ENCODE measurements around the gene DPM2. TPM values are rescaled to one million over a fixed set of nuclear protein-coding genes. Genes with fewer than 3 reads are reported as not detected.

Gene DPM2
- total RNA-seq, 1 donor from 2014 or later: 9.1 TPM

DNA sequence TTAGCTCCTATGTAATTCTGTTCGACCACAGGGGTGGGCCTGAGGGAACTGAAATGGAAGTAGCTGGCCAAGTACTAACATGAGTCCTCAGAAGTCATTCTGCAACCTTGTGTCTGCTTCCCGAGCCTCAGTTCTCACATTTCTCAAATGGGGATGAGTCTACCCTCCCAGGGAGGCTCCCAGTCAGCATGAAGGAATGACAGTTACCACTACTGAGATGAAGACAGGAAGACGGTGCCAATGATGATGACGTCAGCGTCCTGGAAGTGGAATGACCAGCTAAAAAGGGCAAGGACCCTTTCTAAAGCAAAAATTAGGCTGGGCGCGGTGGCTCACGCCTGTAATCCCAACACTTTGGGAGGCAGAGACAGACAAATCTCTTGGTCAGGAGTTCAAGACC, 13.9 kb downstream of the DPM2 start:
- peaks cover 46% of the 10 kb centered on the region for H3K27me3 ChIP-seq
- H3K4me1 Mint-ChIP-seq: peaks cover 8% of the 10 kb centered on the region
- H3K27me3 Mint-ChIP-seq (ENCODE audit: insufficient read depth, low read depth): peaks cover 38% of the 10 kb centered on the region
- DNase-seq (ENCODE audit: low spot score): no peak
- H3F3A ChIP-seq (ENCODE audit: low read depth): peaks cover 31% of the 10 kb centered on the region
- no peak overlapping the region for H3K27ac Mint-ChIP-seq
- no peaks in the 10 kb centered on the region for H3K9me3 ChIP-seq (ENCODE audit: low read depth)
- H3K9ac ChIP-seq: no peak overlapping the region
- H3K4me1 ChIP-seq: peaks cover 15% of the 10 kb centered on the region
- no peak overlapping the region for H3K4me2 ChIP-seq
- no peak overlapping the region for H3K4me3 Mint-ChIP-seq
- no peak overlapping the region for H3K27ac ChIP-seq
- no peaks in the 10 kb centered on the region for H3K36me3 Mint-ChIP-seq
- H3K4me3 ChIP-seq: no peak overlapping the region
- peaks cover 17% of the 10 kb centered on the region for H4K20me1 ChIP-seq (ENCODE audit: low read depth)
- H3K36me3 ChIP-seq: no peaks in the 10 kb centered on the region
- H2AFZ ChIP-seq (replicated peaks): no peak overlapping the region
- no peaks in the 10 kb centered on the region for H3K9me3 Mint-ChIP-seq
- no peaks in the 10 kb centered on the region for H3K79me2 ChIP-seq (ENCODE audit: low read depth)
- TF ChIP-seq, protein P1, sequence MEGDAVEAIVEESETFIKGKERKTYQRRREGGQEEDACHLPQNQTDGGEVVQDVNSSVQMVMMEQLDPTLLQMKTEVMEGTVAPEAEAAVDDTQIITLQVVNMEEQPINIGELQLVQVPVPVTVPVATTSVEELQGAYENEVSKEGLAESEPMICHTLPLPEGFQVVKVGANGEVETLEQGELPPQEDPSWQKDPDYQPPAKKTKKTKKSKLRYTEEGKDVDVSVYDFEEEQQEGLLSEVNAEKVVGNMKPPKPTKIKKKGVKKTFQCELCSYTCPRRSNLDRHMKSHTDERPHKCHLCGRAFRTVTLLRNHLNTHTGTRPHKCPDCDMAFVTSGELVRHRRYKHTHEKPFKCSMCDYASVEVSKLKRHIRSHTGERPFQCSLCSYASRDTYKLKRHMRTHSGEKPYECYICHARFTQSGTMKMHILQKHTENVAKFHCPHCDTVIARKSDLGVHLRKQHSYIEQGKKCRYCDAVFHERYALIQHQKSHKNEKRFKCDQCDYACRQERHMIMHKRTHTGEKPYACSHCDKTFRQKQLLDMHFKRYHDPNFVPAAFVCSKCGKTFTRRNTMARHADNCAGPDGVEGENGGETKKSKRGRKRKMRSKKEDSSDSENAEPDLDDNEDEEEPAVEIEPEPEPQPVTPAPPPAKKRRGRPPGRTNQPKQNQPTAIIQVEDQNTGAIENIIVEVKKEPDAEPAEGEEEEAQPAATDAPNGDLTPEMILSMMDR (IDR thresholded peaks at IDR 0.05): no peak
- TF ChIP-seq EZH2 (IDR thresholded peaks at IDR 0.05): no peak
- TF ChIP-seq EZH2phosphoT487 (IDR thresholded peaks at IDR 0.05): no peak

DNA sequence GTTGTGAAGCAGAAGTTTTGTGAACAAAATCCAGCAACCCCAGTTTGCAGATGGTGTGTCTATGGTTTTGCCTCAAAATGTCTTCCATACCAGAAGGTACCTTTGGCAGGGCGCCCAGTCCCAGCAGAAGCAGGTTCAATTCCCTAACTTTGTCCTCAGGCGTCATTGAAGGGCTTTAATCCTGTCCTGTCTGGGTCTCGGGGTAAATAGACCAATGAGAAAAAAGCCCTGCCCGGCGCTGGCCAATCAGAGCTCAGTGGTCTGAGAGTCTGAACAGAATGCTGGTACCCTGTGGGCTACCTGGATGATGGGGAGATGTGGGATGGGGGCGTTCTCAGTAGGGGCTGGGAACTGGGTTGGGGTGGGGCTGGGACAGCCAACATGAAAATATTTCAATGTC, 14.6 kb downstream of the DPM2 start:
- Mint-ChIP-seq H3K4me1 (peaks cover 11% of the 10 kb centered on the region), H3K27me3 (ENCODE audit: insufficient read depth, low read depth) (peaks cover 33% of the 10 kb centered on the region), H3K27ac (no peak overlapping the region), H3K36me3 (no peaks in the 10 kb centered on the region), H3K4me3 (no peak overlapping the region), H3K9me3 (no peaks in the 10 kb centered on the region)
- no peak for TF ChIP-seq EZH2 (IDR thresholded peaks at IDR 0.05)
- TF ChIP-seq EZH2phosphoT487 (IDR thresholded peaks at IDR 0.05): no peak
- TF ChIP-seq, protein P1 (IDR thresholded peaks at IDR 0.05): no peak
- peaks cover 26% of the 10 kb centered on the region for H3F3A ChIP-seq (ENCODE audit: low read depth)
- H3K27me3 ChIP-seq: peaks cover 39% of the 10 kb centered on the region
- H3K4me2 ChIP-seq: no peak overlapping the region
- H3K36me3 ChIP-seq: no peaks in the 10 kb centered on the region
- peaks cover 13% of the 10 kb centered on the region for H3K4me1 ChIP-seq
- H2AFZ ChIP-seq (replicated peaks): no peak overlapping the region
- H3K9me3 ChIP-seq (ENCODE audit: low read depth): no peaks in the 10 kb centered on the region
- H4K20me1 ChIP-seq (ENCODE audit: low read depth): peaks cover 10% of the 10 kb centered on the region
- no peak overlapping the region for H3K27ac ChIP-seq
- H3K9ac ChIP-seq: no peak overlapping the region
- DNase-seq (ENCODE audit: low spot score): peak; percentile 49
- H3K79me2 ChIP-seq (ENCODE audit: low read depth): no peaks in the 10 kb centered on the region
- H3K4me3 ChIP-seq: no peak overlapping the region

DNA sequence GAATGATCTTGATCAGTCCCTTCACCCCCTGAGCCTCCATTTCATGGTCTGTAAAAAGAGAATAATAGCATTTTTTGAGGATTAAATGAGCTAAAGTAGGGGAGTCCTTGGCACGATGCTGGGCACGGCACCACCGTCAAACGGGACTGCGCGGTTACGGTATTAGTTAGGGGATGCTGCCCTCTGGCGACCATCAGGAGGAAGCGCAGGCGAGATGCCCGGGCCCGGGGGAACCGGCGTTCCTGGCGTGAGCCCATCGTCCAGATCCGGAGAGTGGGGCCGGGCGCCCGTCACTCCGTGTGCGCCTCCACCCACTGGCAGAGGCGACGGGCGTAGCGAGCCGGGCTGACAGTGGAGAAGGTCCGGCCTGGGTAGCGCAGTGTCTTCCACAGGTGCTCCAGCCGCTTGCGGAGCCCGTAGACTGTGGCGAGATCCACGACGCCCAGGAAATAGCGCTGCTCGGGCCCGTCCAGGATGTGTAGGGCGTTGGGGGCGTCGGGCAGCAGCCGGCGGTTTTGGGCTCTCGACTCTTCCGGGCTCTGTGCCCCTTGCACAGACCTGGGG, 16.0 kb downstream of the DPM2 start:
- peak; percentile 77 for DNase-seq (ENCODE audit: low spot score)
- Mint-ChIP-seq H3K4me1 (peaks cover 20% of the 10 kb centered on the region), H3K9me3 (no peaks in the 10 kb centered on the region), H3K27me3 (ENCODE audit: insufficient read depth, low read depth) (peaks cover 29% of the 10 kb centered on the region), H3K4me3 (no peak overlapping the region), H3K36me3 (no peaks in the 10 kb centered on the region), H3K27ac (no peak overlapping the region)
- peaks cover 31% of the 10 kb centered on the region for H3K27me3 ChIP-seq
- H3K4me2 ChIP-seq: no peak overlapping the region
- H3K9ac ChIP-seq: no peak overlapping the region
- H4K20me1 ChIP-seq (ENCODE audit: low read depth): peaks cover 5% of the 10 kb centered on the region
- no peaks in the 10 kb centered on the region for H3K79me2 ChIP-seq (ENCODE audit: low read depth)
- H3K9me3 ChIP-seq (ENCODE audit: low read depth): no peaks in the 10 kb centered on the region
- no peak overlapping the region for H3K4me3 ChIP-seq
- H3K36me3 ChIP-seq: no peaks in the 10 kb centered on the region
- no peak overlapping the region for H2AFZ ChIP-seq (replicated peaks)
- H3F3A ChIP-seq (ENCODE audit: low read depth): peaks cover 22% of the 10 kb centered on the region
- H3K27ac ChIP-seq: no peak overlapping the region
- H3K4me1 ChIP-seq: peaks cover 4% of the 10 kb centered on the region
- no peak for TF ChIP-seq EZH2 (IDR thresholded peaks at IDR 0.05)
- TF ChIP-seq EZH2phosphoT487 (IDR thresholded peaks at IDR 0.05): no peak
- TF ChIP-seq, protein P1 (IDR thresholded peaks at IDR 0.05): peak; percentile 94
